Fibroblast of villous mesenchyme (primary cell): ENCODE results near the gene BMP8A. TPM values are rescaled to one million over a fixed set of nuclear protein-coding genes. Genes with fewer than 3 reads are reported as not detected.
"Not testable (repeated sequence)": the region's sequence is repeated elsewhere in the genome, so short reads cannot be mapped to it uniquely, and the experiment has no call there.

Experiments used
- DNase-seq: peaks from one replicate; pipeline ENCODE4 v3.0.0-alpha.2; 2010; ENCODE audit warnings: low read depth
- H3K4me3 ChIP-seq: 2 replicates; pipeline ENCODE4 v1.5.1; 2011; ENCODE audit warnings: low read depth, mild to moderate bottlenecking, low read length
- CTCF ChIP-seq: IDR thresholded peaks from 2 replicates; pipeline ENCODE4 v1.5.1; 2012; ENCODE audit warnings: low read depth, mild to moderate bottlenecking, low read length; ENCODE audit not compliant: insufficient read depth
- total RNA-seq: library from RNA; depleted of rRNA; stranded (reverse); fragments of >200 nt; gene quantifications from 2 replicates; pipeline ENCODE4 v1.2.3, GENCODE V29; 2012

BMP8A gene
- total RNA-seq, 1 donor: 1.7 TPM

DNA sequence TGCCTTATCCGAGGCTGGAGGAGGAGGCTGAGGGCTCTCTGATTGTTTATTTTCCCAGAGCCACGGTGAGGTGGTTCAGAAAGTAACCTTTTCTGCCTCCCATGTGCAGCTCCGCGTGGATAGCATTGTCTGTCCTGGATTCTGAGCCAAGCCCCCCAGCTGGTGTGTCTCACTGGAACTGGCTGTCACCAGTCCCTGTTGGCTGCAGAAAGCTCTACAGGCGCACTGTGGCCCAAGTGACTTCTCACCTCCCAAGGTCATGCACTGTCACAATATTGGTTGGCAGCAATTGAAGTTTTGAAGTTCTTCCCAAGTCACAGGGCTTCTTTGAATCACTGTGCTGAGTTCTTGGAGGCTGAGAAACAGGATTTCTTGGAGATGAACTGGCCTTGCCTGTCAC is 8.2 kb downstream of the BMP8A start:
- H3K4me3 ChIP-seq: no peak overlapping the region
- DNase-seq: no peak
- TF ChIP-seq CTCF: no peak

DNA sequence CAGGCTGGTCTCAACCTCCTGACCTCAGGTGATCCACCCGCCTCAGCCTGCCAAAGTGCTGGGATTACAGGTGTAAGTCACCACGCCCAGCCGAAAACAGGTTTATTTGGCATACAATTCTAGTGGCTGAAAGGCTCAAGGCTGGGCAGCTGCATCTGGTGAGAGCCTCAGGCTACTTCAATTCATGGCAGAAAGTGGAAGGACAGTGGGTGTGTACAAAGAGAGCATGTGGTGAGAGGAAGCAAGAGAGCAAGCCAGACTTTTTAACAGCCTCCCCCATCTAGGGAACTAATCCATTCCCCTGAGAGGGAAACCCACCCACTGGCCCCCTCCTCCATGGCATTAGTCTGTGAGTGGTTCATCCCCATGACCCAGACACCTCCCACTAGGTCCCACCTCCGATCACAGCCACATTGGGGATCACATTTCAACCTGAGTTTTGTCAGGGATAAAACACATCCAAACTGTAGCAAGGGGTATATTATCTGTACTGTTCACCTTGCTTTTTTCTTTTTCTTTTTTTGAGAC is 9.5 kb downstream of the BMP8A start:
- no peak for TF ChIP-seq CTCF
- H3K4me3 ChIP-seq: no peak overlapping the region
- no peak for DNase-seq

DNA sequence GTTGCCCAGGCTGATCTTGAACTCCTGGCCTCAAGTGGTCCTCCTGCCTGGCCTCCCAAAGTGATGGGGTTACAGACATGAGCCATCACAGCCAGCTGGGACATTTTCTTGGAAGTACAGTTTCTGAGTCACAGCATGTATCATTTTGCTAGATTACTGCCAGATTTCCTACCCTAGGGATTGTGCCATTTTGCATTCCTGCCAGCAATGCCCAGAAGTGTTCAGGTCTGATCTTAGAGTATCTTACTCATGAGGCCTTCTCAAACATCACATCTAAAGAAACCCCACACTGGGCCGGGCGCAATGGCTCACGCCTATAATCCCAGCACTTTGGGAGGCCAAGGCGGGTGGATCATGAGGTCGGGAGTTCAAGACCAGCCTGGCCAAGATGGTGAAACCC is 10.2 kb downstream of the BMP8A start:
- DNase-seq: no peak
- no peak for TF ChIP-seq CTCF
- H3K4me3 ChIP-seq: no peak overlapping the region

DNA sequence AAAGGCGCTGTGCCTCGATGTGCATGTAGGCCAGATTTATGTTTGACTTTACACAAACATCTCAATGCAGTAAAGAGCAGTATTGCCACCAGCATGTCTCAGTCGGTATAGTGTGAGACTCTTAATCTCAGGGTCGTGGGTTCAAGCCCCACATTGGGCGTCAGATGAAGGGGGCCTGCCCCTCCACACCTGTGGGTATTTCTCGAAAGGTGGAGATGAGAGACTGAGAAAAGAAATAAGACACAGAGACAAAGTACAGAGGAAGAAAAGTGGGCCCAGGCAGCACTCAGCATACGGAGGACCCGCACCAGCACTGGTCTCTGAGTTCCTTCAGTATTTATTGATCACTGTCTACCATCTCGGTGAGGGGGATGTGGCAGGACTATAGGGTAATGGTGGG is 13.0 kb downstream of the BMP8A start:
- not testable (repeated sequence) for H3K4me3 ChIP-seq, DNase-seq

GRCh38 chr1:39505289-39505688 is 13.9 kb downstream of the BMP8A start:
- TF ChIP-seq CTCF: no peak
- H3K4me3 ChIP-seq: no peak overlapping the region

GRCh38 chr1:39507230-39507928 is 15.9 kb downstream of the BMP8A start:
- no peak for DNase-seq
- TF ChIP-seq CTCF: peak; percentile 38

More at GRCh38 chr1:39505289-39505688, 13.9 kb downstream of the BMP8A start:
- no peak for DNase-seq

GRCh38 chr1:39508266-39508665 is 16.8 kb downstream of the BMP8A start:
- no peak for TF ChIP-seq CTCF
- no peak overlapping the region for H3K4me3 ChIP-seq
- no peak for DNase-seq

More at GRCh38 chr1:39507230-39507928, 15.9 kb downstream of the BMP8A start:
- no peak overlapping the region for H3K4me3 ChIP-seq
